GM21390 (cell line): ENCODE results near the gene NPIPB2.

Experiments
- ATAC-seq: cut with Tn5 transposase; IDR thresholded peaks from one replicate; pipeline ENCODE4 v1.9.1; 2021; ENCODE audit not compliant: unreplicated experiment

Gene NPIPB2

DNA sequence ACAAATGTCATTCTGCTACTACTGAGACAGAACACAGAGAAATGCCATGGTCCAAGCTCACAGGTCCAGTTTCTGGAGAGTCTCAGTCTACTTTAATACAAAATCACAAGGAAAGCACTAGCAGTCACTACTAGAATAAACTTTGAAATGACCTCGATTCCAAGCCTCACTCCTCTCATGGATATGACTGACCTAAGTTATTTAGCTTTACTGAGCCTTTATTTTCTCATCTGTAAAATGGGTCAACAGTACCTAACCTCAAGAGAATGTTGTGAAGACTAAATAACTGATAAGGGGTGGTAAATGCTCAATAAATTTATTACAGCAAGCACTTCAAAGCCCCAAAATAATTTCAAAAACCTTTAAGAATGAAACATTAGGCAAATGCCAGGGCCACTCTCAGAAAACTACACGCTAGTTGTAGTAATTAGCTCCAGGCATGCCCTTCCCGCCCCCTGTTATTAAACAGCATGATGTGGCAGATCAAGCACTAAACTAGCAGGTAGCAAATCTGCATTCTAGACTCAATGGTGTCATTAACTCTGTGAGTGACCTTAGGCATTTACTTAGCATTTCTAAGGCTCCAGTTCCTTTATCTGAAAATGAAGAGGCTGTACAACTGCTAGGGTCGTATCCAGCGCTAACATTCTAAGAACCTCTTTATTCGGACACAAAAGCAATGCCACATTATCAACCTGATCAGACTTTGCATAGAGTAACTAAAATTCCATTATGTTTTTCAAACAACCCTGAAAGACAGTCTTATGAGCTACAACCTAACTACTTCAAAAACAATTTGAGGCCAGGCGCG is 34.5 kb downstream of the NPIPB2 start:
- ATAC-seq = no peak

DNA sequence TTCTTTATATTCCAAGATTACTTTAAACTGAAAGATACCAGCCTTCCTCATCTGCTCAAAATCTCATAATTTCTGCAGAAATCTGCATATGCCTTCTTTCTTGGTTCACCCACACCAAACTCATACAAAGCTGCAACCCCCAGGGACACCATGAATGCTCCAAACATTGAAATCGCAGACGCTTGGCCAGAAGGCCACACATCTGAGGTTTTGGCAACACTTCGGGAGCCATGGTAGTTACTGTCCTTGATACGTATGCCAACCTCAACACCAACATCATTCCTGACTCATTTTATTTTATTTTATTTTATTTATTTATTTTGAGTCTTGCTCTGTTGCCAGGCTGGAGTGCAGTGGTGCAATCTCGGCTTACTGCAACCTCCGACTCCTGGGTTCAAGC is 37.9 kb downstream of the NPIPB2 start:
- ATAC-seq = no peak

GRCh38 chr16:11901091-11901490 is 40.8 kb downstream of the NPIPB2 start:
- no peak for ATAC-seq

DNA sequence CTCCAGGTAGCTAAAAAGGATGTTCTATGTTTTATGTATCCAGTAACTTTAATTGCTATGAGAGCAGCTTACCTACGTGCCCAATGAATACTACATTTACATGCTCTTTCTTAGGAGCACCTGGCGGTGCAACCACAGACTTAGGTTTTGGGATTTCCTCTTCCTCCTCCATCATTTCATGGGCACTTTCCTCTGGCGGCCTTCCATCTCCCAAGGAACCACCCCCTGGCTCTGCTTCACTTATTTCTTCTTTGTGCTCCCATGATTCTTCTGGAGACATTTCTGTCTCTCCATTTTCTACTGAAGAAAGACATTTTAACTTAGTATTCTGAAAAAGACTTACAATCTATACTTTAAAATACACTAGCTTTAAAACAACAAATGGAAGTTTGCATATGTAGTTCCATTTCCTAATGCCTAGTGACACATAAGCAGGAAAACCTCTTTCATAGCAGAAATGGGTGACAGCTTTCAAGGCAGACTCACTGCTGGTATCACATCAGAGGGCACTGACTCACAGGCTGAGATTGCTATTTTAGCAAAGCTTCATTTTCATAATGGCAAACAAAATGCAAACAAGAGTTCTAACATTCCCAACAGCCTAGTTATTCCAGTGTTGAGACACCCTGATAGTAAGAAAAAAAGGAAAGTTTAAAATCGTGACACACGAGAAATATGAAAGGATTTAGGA is 45.2 kb downstream of the NPIPB2 start:
- no peak for ATAC-seq

- no peak for ATAC-seq
These were observed 48.3 kb downstream of the NPIPB2 start for GRCh38 chr16:11893571-11893970.

GRCh38 chr16:11892761-11893160 is 49.1 kb downstream of the NPIPB2 start:
- ATAC-seq = no peak

DNA sequence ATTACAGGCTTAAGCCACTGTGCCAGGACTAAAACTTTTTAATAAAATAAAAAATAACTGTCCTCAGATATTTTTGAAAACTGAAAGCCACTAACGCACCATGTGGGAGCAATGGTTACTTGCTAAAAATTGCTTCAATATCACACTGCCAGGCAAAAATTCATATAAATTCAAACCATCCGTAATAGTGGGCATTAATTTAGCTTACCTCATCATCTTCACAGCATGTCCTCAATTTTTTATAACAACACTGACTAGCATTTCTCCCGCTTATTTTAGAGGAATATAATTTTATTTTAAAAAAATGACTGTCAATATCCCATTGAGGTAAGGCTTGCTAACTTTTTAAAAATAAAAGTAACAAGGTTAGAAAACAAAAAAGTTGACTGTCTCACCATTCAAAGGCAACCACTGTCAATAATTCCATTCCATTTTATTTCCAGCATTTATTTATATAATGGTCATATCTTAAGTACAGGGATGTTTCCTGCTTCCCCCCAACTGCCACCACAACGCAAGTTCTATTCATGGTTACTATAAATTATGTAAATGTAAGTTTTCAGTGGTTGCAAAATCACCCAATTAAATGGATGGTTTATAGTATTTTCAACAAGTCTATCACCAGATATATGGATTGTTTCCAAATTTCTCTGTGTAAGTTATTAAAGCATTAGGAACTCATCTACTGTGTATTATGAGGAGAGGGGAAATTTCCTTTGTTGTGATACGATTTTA is 51.4 kb downstream of the NPIPB2 start:
- ATAC-seq = no peak

GRCh38 chr16:11886881-11887280 is 55.0 kb downstream of the NPIPB2 start:
- ATAC-seq = no peak

DNA sequence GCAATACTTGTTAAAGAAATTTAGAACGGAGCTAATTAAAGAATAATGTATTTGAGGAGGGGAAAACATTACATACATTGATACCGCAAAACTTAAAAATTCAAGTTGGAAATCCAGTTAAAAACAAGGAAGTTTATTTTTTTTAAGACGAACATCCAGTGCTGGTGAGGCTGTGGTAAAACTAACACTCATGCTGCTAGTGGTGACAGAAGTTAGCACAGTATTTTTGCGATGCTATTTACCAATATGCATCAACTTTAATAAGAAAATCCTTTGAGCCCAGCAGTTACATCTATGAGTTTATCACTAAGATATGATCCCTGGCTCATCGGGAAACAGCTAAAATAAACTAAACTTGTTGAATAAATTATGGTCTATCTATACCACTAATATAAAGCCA is 57.8 kb downstream of the NPIPB2 start:
- no peak for ATAC-seq

- ATAC-seq = no peak
These were observed 61.8 kb downstream of the NPIPB2 start for GRCh38 chr16:11880007-11880406.

GRCh38 chr16:11877374-11877773 is 64.5 kb downstream of the NPIPB2 start:
- ATAC-seq = no peak
